Fibroblast of skin of left biceps (primary cell): ENCODE measurements around the gene GNAZ.
"Not testable (repeated sequence)": the region's sequence is repeated elsewhere in the genome, so short reads cannot be mapped to it uniquely, and the experiment has no call there.

Source experiments
- DNase-seq, 2 experiments: peaks; one replicate each; pipeline ENCODE4 v3.0.0-alpha.2; 2013; ENCODE audit warnings: low read depth in 2 of 2

GNAZ gene

DNA sequence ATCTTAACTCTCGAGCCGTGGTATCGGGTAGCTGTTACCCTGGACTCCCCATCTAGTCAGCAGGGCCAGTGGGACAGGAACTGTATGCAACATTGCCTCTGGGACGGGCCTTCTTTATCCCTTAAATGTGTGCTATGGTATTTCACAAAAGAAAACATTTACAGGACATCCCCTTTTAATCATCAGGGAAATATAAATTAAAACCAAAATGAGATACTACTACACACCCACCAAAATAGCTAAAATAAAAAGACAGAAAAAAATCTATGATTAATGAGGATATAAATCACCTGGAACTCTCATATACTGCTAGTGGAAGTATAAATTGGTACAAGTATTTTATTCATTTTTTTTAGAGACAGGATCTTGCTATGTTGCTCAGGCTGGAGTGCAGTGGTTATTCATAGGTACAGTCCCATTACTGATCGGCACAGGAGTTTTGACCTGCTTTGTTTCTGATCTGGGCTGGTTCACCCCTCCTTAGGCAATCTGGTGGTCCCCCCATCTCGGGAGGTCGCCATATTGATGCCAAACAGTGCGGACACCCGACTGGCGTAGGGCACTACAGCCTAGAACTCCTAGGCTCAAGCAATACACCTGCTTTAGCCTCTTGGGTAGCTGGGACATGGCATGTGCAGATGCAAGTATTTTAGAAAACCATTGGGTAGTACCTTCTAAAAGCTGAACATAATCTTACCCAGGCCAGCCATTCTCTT is 62.2 kb downstream of the GNAZ start:
- DNase-seq = no peak

DNA sequence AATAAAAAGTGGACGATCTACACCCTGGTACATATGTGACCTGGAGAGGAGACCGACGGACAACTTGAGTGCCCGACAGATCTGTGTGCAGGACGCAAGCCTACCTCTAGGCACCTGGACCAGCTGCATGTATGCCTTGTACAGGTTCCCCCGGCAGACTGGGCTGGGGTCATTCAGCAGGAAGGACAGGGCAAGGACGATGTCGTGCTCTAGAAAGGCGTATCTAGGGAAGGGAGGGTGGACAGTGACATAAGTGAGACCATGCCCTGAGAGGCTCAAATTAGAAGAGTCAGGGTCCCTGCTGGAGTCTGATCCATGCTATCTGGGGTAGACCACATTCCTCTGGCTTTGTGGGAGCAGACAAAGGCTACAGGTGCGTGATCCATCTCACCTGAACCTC is 63.6 kb downstream of the GNAZ start:
- DNase-seq = no peak

DNA sequence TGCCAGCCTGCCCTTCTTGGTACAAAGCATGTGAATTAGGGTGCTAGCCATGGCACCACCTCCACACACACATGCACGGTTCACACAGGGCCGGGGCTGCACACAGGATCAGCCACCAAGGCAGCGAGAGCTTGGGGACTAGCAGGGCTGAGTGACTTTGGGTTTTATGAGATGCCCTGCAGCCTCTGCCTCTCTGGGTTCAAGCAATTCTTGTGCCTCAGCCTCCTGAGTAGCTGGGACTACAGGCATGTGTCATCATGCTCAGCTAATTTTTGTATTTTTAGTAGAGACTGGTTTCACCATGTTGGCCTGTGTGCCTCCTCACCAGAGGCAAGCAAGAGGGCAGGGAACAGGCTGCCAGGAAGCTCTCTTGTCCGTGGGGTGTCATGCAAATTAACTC is 66.7 kb downstream of the GNAZ start:
- DNase-seq = not testable (repeated sequence)

DNA sequence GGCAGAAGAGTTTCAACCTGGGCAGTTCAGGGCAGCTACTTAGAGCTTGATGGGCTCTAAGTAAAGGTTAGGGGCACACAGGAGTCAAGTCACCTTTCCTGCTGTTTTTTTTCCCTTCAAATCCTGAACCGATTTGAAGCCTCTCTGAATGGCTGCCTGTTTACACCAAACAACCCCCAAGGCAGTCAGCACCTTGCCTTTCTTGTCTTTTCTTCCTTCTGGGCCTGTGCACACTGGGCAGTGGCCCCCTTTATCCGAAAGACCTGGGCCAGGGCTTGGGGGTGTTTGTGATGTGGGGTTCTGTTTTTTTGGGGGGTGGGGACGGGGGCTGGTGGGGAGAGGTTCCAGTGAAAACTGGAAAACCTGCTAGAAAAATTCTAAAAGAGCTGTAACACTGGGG is 67.1 kb downstream of the GNAZ start:
- no peak for DNase-seq

DNA sequence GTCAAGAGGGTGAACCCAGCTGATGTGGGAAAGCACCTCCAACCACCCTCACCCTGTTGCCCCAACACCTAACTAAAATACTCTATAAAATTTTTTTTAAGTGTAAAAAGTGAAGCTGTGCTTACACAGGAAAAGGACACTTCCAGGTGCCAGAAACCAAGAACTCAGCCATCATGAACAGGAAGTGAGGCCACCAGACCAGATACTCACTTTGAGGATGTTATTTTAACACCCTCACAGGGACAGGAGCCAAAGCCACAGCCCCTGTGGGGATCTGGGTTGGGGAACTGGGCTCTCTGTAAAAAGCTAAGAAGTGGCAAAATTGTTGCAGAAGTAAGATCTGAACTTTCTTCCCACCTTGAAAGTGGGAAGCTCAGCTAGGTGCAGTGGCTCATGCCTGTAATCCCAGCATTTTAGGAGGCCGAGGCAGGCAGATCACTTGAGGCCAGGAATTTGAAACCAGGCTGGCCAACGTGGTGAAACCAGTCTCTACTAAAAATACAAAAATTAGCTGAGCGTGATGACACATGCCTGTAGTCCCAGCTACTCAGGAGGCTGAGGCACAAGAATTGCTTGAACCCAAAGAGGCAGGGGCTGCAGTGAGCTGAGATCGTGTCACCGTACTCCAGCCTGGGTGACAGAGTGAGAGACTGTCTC is 67.7 kb downstream of the GNAZ start:
- no peak for DNase-seq

DNA sequence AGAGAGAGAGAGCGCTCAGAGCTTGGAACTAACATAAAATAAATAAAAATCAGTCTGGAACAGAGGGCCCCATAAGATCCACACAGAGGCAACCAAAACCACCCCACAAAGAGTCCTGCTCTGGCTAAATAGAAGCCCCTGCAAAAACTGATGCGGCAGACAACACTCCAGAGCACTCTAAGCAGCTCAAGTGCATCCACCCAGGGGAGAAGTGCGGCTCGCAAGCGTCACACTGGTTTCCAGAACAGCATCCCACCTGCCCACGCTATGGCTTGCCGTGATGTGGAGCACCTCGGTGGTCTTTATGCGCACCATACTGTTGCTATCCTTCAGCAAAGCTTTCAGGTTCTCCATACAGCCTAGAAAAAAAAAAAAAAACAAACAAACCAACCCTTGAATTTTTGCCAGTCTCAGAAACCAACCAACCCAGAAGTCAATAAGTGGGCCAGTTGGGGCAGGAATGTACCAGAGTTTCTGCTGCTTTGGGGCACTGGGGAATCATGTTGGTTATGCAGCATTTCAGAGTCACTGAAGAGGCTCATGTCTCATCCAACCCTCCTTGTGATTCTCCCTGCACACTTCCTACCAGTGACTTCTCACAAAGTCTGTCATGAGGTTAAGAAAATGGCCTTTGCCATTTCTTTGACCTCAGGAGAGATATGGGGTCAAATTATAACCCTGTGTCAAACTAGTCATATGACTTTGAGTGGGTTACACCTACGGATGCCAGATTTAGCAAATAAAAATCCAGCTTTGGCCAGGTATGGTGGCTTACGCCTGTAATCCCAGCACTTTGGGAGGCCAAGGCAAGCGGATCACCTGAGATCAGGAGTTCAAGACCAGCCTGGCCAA is 68.5 kb downstream of the GNAZ start:
- DNase-seq = no peak

DNA sequence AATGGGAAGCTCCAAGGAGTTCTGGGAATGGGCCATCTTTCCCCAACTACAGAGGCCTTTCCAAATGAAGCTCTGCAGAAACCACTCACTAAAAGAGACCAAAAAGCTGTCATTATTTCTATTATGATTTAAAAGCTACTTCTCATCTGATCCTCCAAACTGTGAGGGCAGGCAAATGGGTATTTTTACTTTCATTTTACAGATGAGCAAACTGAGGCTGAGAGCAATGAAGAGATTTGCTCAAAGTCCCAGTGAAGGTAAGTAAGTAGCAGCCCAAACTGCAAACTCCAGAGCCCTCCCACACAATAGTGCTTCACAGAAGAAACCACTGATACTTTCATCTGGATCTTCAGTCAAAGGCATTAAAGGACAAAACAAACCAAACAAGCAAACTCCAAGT is 70.1 kb downstream of the GNAZ start:
- DNase-seq = no peak

DNA sequence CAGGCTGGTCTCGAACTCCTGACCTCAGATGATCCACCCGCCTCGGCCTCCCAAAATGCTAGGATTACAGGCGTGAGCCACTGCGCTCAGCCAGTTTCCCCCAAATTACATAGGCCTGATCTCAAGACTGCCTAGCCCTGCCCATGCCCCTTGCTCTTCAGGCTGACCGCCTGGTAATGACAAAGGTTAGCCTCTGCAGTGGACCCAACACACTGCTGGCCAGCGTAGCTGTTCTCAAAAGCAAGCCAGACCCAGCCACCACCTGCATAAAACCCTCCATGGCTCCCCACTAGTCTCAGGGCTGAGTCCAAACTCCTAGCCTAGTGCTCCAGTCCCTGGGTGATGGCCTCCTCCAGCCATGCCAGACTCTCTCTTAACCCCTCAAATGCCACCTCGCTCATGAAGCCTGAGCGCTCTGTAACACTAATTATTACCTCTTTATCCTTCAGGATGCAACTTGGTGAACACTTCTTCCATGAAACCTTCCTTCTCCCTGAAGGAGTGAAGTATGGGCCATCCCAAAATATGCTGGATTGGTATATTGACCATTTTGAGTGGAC is 72.3 kb downstream of the GNAZ start:
- no peak for DNase-seq

DNA sequence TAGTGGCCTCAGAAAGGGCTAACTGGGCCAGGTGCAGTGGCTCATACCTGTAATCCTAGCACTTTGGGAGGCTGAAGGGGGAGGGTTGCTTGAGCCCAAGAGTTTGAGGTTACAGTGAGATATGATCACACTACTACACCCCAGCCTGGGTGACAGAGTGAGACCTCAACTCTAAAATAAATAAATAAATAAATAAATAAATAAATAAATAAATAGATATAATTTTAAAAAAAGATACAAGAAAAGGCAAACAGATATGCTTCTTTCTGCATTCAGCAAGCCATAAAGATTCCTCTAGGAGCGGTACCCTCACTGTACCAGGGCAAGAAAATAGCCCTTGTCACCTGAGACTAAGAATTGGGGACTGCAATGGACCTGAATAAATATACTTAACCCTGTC is 72.8 kb downstream of the GNAZ start:
- no peak for DNase-seq

DNA sequence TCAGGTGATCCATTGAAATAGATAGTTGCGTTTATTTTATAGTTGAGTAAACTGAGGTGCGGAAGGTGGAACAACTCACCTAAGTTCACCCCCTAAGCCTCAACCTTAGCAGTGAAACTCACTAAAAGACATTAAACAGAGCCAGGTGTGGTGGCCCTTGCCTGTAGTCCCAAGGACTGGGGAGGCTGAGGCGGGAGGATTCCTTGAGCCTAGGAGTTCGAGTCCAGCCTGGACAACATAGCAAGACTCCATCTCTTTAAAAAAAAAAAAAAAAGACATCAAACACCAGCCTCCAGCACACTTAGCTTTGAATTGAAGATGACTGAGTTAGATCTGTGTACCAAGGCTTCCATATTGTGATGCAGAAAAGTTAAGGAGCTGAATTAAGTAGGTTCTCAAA is 74.1 kb downstream of the GNAZ start:
- no peak for DNase-seq

DNA sequence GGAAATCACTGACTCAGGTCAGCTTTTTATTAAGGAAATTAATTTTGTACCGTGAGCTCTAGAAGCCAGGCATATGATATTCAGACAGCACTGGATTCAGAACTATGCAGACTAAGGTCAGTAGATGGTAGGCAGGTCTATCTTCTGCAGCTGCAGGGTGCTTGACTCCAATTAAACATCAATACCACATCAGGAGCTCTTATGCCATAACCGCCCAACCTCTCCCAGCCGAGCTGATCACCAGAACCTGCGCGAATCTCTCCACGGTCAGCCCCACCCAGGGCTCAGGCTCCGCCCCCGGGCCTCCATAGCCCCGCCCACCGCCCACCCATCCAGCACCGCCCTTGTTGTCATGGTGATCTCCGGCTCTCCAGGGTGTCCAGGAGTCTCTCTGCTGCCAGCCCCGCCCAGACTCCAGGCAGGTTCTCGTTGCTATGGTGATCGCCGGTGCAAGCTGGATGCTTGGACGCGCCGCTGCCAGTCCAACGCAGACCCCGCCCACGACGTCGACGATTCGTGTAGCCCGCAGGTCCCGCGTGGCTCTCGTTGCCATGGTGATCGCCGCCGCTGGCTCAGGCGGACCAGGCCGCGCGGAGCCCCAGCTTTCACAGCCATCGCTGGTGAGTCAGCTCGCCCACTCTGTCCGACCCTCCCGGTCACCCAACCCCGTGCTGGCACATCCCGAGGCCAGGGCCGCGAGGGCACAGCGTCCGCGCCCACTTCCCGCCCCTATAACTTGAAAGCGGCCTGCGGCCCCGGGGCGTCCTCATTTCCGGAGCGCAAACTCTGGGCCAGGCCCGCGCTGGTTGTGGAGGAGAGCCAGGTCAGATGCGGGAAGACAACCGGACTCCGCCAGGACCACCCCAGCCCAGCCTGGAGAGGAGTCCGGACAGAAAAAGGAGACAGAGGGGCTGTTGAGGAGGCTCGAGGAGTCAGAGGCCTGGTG is 74.9 kb downstream of the GNAZ start, which contains the start of gene RAB36:
Gene RAB36 (plus strand): TSS at position 546 of the 946 bp plus-strand sequence. CDS start 1,140 bp downstream, outside the sequence.
- DNase-seq = peak; percentile 91 to 92

DNA sequence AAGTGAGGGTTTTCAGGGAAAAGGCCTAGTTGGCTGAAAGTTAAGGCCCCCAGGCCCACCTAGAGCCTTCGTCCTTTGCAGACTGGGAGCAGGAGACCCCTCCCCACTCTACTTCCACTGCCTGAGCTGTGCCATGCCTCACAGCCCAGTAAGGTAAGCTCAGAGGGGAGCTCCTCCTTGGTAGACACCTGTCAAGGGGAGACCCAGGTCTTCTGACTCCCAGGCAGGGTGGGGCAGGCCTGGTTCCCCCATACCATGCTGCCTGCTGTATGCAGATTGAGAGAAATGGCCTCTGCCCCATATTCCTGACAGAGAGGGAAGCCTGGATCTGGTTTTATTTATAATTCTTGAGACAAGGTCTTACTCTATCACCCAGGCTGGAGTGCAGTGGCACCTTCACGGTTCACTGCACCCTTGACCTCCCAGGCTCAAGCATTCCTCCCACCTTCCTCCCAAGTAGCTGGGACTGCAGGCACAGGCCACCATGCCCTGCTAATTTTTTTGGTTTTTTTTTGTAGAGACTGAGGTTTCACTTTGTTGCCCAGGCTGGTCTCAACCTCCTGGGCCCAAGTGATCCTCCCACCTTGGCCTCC is 75.7 kb downstream of the GNAZ start:
- no peak for DNase-seq

DNA sequence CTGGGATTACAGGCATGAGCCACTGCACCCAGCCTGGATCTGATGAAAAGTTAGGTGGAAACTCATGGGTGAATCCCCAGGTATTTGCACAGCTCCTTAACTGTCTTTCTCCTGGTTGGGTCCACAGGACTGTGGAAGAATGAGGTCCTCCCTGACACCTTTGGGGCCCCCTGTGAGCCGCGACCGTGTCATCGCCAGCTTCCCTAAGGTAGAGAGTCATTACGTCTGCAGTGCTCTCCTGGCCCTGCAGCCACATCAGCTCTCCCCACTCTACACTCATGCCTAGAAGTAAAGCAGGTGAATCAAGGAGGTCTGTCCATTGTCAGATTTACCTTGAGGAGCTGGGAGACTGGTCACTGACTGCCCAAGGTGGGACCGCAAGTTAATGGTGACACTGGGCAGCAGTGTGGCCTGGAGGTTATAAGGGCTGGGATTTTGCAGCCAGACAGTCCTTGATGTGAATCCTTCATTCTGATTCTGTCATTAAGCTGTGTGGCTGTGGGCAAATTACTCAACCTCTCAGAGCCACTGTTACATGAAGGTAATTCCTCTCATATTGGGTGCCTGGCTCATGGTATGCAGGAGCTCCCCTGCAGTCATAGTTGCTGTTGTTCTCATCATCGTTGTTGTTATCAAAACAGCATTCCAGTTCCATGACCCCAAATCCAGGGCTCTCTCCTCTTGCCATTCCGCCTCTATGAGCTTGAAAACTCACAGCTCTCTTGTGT is 76.3 kb downstream of the GNAZ start:
- no peak for DNase-seq

DNA sequence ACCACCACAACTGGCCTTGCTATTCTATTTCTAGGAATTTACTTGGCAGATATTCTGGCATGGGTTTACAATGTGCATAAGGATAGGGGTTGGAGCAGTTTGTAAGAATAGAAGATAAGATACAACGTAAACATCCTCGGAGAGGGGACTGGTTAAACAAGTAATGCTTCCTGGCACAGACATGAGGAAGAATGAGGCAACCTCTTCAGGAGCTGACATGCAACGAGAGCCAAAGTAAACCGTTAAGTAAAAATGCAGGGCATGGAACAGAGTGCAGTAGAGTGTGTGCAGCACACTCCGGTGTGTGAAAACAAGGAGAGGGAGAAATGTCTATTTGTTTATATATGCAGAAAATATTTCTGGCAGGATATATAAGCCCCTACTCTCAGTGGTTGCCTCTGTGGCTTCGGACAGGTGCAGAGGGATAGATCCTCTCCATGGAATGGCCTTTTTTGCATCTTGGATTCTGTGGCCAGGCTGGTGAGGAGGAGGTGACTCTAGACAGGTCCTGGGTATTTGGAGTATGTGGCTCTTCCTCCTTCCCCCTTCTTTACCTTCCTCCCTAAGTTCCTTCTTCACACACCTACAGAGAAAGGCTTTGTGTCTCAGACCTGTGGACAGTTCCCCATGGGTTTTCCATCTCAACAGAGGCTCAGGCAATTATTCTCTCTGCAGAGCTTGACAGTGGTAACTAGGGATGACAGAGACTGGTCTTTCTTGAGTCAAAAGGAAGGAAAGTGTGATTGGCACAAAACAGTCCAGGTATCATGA is 77.5 kb downstream of the GNAZ start:
- no peak for DNase-seq

DNA sequence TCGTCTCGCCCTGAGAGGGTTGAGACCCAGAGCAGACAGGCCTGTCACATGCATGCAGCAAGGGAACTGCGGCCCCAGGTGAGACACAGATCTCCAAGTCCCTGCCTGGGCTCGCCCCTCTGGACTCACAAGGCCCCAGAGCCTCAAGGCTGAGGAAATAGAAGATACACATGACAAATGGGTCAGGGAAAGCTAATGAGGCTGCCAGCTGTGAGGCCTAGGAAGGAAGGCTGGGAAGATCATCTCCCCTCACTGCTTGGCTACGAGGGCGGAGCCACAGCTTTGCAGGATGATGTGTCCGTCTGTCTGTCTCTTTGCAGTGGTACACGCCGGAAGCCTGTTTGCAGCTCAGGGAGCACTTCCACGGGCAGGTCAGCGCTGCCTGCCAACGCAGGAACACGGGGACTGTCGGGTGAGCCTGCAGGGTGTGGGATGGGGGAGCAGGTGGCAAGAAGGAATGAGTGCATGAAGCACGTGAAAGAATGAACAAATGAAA is 79.5 kb downstream of the GNAZ start:
- no peak for DNase-seq

DNA sequence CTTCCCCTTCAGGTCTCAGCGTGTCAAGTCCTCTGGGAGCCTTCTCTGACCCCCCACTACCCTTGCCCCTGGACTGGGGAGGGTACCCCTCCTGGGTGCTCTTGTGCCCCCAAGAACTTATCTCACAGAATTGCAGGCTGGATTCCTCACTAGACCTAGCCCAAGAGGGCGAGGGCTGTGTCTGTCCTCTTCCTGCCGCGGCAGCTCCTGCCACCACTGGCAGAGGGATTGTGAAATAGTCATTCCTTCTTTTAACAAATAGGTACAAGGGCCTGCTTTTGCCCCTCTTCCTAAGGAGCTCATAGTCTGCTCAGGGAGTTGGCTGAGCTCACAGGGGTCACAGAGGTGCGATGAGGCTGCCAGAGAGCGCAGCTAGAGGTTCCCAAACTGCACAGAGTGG is 80.4 kb downstream of the GNAZ start:
- no peak for DNase-seq

DNA sequence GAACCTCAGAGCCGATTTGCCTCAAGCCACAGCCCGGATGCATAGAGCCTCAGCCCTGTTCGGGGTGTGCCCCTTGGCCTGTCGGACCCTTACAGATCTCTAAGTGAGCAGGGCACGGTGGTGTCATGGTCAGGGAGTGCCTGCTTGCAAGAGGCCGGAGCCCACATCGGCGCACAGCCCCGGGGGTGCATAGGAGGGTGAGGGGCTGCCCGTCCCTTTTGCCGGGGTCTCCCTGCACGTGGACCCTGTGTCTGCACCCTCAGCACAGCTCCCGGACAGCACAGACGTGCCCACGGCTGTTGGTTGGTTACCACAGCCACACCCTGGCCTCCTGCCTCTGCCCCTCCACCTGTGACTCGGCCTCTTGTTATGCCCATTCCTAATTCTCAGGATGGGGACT is 81.5 kb downstream of the GNAZ start:
- no peak for DNase-seq

DNA sequence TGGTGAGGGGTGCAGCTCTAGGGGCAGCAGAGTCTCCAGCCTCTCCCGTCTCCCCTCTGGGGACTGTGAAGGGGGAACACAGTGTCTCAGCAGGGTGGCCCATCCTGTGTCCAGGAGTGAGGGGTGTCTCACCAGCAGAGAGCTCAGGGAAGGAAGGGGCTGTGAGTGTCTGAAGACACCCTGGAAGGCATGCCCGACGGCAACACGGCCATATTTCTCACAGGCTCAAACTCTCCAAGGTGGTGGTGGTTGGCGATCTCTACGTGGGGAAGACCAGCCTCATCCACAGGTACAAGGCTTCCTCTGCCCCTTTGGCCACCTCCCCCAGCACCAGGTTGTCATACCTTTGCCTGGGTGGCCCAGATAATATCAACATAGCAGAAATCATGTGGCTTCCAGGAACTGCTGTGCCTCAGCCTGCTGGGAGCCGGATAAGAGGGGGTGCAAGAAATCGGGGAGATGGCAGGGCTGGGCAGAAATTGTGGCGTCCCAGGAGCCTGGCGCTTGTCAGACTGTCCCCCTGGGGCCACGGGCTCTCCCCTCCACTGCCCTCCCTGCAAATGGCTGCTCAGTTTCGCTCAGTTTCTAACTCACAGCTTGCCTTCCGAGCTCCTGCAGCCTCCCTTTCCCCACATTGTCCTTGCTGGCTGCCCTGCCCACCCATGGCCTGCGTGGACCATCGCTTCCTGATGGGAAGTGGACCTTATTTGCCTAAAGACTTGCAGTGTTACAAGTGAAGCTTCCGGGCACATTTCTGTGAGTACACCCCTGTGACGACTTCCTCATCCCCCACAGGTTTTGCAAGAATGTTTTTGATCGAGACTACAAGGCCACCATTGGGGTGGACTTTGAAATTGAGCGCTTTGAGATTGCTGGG is 82.2 kb downstream of the GNAZ start:
- DNase-seq = no peak
